ENCODE measurements around the gene PPARG. TPM values are rescaled to one million over a fixed set of nuclear protein-coding genes. Genes with fewer than 3 reads are reported as not detected.
"Not testable (repeated sequence)": the region's sequence is repeated elsewhere in the genome, so short reads cannot be mapped to it uniquely, and the experiment has no call there.

PPARG gene
- total and polyA plus RNA-seq, 2 donors: 18.6 to 62.9 TPM

GRCh38 chr3:12449889-12450682 lies 161.2 kb downstream of the PPARG start:
- 68% methylated on average over 8 of the region's 8 CpGs for WGBS
- no peak for DNase-seq (ENCODE audit: extremely low spot score)
- Histone ChIP-seq H3K4me1 (ENCODE audit: insufficient read depth) (no peaks in the 10 kb centered on the region), H3K4me3 (ENCODE audit: low read depth, low read length) (no peak overlapping the region), H3K27ac (ENCODE audit: low read depth) (no peak overlapping the region), H3K36me3 (ENCODE audit: insufficient read depth) (no peaks in the 10 kb centered on the region)

DNA sequence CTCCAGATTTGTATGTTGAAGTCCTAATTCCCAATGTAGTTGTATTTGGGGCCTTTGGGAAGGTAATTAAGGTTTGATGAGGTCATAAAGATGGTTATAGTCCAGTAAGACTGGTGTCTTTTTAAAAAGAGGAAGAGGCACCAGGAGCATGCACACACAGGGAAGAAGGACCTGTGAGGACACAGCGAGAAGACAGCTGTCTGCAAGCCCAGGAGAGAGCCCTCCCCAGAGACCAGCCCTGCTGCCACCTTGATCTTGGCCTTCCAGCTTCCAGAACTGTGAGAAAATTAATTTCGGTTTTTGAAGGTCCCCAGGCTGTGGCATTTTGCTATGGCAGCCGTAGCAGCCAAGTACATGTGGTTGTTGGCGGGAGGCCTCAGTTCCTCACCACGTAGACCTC lies 162.6 kb downstream of the PPARG start:
- no peak overlapping the region for H3K4me3 ChIP-seq (ENCODE audit: low read depth, low read length)

GRCh38 chr3:12451960-12452359 lies 163.1 kb downstream of the PPARG start:
- no peak overlapping the region for H3K27ac ChIP-seq (ENCODE audit: low read depth)
- DNase-seq (ENCODE audit: extremely low spot score): no peak
- H3K4me3 ChIP-seq (ENCODE audit: low read depth, low read length): no peak overlapping the region
- no peaks in the 10 kb centered on the region for H3K4me1 ChIP-seq (ENCODE audit: insufficient read depth)
- H3K36me3 ChIP-seq (ENCODE audit: insufficient read depth): no peaks in the 10 kb centered on the region
- WGBS: 86% methylated on average over 1 of the region's 1 CpG

More for the DNA sequence above, 162.6 kb downstream of the PPARG start:
- no peak for DNase-seq (ENCODE audit: extremely low spot score)
- Histone ChIP-seq H3K36me3 (ENCODE audit: insufficient read depth) (no peaks in the 10 kb centered on the region), H3K4me1 (ENCODE audit: insufficient read depth) (no peaks in the 10 kb centered on the region), H3K27ac (ENCODE audit: low read depth) (no peak overlapping the region)
- WGBS: 92% methylated on average over 5 of the region's 5 CpGs

GRCh38 chr3:12452361-12453330 lies 163.8 kb downstream of the PPARG start:
- no peak for DNase-seq (ENCODE audit: extremely low spot score)
- Histone ChIP-seq H3K27ac (ENCODE audit: low read depth) (no peak overlapping the region), H3K4me1 (ENCODE audit: insufficient read depth) (no peaks in the 10 kb centered on the region), H3K4me3 (ENCODE audit: low read depth, low read length) (no peak overlapping the region), H3K36me3 (ENCODE audit: insufficient read depth) (no peaks in the 10 kb centered on the region)
- WGBS: 90% methylated on average over 12 of the region's 12 CpGs

DNA sequence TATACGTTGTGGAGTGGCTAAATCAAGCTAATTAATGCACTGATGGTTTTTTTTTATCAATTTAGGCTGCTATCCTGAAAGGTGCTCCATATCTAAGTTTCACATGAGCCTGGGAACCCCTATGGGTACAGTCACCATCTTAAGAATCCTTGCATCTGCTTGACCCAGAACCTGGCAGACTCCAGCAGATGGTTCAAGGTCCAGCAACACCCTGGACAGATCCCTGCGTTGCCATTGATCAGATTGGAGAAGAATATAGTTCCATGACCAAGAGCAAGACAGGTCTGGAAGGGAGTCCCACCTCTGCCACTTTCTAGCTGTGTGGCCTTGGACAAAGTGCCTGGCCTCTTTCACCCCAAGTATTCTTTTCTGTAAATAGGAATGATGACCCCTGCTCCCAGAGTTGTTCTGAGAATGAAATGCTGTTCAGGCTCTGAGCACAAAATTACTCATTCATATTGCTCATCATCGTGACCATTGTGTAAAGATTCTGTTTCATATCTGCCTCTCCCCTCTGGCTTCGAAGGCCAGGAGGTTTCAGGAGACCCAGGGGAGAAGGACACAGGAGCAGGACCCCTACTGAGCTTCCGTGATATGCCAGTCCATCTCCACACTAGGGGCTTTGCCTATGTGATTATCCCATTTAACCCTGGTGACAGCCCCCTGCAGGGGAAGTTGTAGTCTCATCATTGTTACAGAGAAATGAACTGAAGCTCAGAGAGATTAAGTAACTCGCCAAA lies 165.4 kb downstream of the PPARG start:
- Histone ChIP-seq H3K36me3 (ENCODE audit: insufficient read depth) (no peaks in the 10 kb centered on the region), H3K4me3 (ENCODE audit: low read depth, low read length) (no peak overlapping the region), H3K27ac (ENCODE audit: low read depth) (no peak overlapping the region), H3K4me1 (ENCODE audit: insufficient read depth) (no peaks in the 10 kb centered on the region)
- 71% methylated on average over 6 of the region's 6 CpGs for WGBS
- DNase-seq (ENCODE audit: extremely low spot score): no peak

GRCh38 chr3:12454816-12455121 lies 165.9 kb downstream of the PPARG start:
- Histone ChIP-seq H3K27ac (ENCODE audit: low read depth) (no peak overlapping the region), H3K4me3 (ENCODE audit: low read depth, low read length) (no peak overlapping the region), H3K36me3 (ENCODE audit: insufficient read depth) (no peaks in the 10 kb centered on the region), H3K4me1 (ENCODE audit: insufficient read depth) (no peaks in the 10 kb centered on the region)
- WGBS: 83% methylated on average over 2 of the region's 2 CpGs
- no peak for DNase-seq (ENCODE audit: extremely low spot score)

- Histone ChIP-seq H3K27ac (ENCODE audit: low read depth) (no peak overlapping the region), H3K4me3 (ENCODE audit: low read depth, low read length) (no peak overlapping the region), H3K4me1 (ENCODE audit: insufficient read depth) (no peaks in the 10 kb centered on the region), H3K36me3 (ENCODE audit: insufficient read depth) (no peaks in the 10 kb centered on the region)
- DNase-seq (ENCODE audit: extremely low spot score): no peak
- WGBS: 89% methylated on average over 7 of the region's 7 CpGs
Measured at GRCh38 chr3:12455740-12456139, 166.9 kb downstream of the PPARG start.

DNA sequence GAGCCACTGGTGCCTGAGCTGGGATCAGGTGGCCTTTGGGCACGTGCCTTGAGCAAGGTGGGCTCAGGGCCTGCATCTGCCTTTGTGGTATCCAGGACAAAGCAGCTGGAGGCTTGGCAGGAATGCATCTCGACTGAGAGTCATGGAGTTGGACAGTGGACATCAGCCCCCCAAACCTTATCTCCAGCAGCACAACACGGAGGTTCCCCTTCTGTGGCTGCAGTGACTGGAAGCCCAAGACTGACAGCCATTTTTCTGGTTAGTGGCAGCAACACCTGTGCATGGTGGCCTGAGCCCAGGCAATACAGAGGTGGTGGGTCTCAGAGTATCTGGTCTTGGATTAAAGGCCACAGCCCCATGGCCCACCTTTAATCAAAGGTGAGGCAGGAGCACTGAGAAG lies 167.6 kb downstream of the PPARG start:
- H3K4me3 ChIP-seq (ENCODE audit: low read depth, low read length): no peak overlapping the region
- no peak overlapping the region for H3K27ac ChIP-seq (ENCODE audit: low read depth)
- 74% methylated on average over 3 of the region's 3 CpGs for WGBS
- no peak for DNase-seq (ENCODE audit: extremely low spot score)
- H3K4me1 ChIP-seq (ENCODE audit: insufficient read depth): no peaks in the 10 kb centered on the region
- H3K36me3 ChIP-seq (ENCODE audit: insufficient read depth): no peaks in the 10 kb centered on the region

- not testable (repeated sequence) for DNase-seq (ENCODE audit: extremely low spot score); H3K4me3 ChIP-seq (ENCODE audit: low read depth, low read length); H3K4me1 ChIP-seq (ENCODE audit: insufficient read depth); H3K27ac ChIP-seq (ENCODE audit: low read depth); H3K36me3 ChIP-seq (ENCODE audit: insufficient read depth)
- 78% methylated on average over 4 of the region's 4 CpGs for WGBS
Measured at GRCh38 chr3:12457380-12457779, 168.5 kb downstream of the PPARG start.

DNA sequence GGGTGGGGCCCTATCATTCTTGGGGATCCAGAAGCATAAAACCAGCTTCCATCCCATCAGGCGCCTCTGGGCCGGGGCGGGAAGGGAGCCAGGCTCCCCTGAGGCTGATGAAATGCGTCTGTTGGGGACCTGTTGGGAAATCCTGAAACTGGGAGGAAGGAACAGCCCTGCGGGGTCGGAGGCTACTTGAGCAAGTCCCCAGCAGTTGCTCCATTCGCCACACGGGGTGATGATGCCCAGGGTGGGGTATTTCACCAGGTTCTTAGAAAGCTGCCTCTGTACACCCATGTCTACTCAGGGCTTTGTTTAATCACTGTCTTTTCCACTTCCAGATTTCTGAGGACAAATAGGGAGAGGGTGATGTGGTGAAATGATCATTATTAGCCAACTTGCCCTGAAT lies 170.0 kb downstream of the PPARG start:
- 67% methylated on average over 8 of the region's 8 CpGs for WGBS
- Histone ChIP-seq H3K4me1 (ENCODE audit: insufficient read depth) (no peaks in the 10 kb centered on the region), H3K36me3 (ENCODE audit: insufficient read depth) (no peaks in the 10 kb centered on the region), H3K27ac (ENCODE audit: low read depth) (no peak overlapping the region), H3K4me3 (ENCODE audit: low read depth, low read length) (no peak overlapping the region)
- DNase-seq (ENCODE audit: extremely low spot score): no peak

DNA sequence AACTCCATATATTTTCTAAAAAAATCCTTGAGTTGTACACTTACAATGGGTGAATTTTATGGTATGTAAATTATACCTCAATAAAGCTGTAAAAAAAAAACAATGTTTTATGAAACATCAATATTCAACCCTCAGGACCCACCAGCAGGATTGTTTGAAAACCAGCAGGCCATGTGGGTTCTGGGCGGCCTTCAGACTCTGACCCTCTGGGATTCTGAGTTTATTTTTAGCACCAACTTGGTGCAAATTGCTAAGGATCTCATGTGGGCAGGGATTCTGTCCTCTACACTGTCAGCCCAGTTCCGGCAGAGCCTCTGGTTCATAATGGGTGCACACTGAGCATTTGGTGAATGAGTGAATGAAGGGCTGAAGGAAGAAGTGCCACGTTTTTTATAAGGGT lies 171.3 kb downstream of the PPARG start:
- H3K27ac ChIP-seq (ENCODE audit: low read depth): no peak overlapping the region
- no peak for DNase-seq (ENCODE audit: extremely low spot score)
- no peaks in the 10 kb centered on the region for H3K4me1 ChIP-seq (ENCODE audit: insufficient read depth)
- no peak overlapping the region for H3K4me3 ChIP-seq (ENCODE audit: low read depth, low read length)
- no peaks in the 10 kb centered on the region for H3K36me3 ChIP-seq (ENCODE audit: insufficient read depth)
- WGBS: 81% methylated on average over 3 of the region's 3 CpGs

DNA sequence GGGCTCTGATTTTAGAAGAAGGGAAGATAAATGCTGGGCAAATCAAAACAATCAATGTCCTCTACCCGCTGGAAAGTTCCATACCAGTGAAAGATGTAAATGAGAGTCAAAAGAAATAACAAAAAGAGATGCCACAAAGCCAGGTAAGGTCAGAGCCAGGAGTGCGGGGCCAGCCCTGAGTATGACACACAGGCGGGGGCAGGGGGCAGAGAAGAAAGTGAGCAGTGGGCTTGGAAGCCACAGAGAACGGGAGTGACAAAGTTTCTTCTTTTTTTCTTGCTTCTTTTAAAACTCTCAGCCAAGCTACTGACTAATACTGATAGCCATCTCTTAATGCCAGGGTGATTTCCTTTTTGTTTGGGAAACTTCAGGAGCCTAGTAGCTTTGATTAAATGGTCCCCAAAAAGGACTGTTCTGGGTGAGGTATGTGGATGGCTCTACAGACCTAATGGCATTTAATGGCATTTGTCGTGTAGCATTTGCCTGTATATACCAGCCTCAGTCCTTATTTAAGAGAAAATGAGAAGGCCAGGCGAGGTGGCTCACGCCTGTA lies 172.3 kb downstream of the PPARG start:
- WGBS: 82% methylated on average over 7 of the region's 7 CpGs
- Histone ChIP-seq H3K4me3 (ENCODE audit: low read depth, low read length) (no peak overlapping the region), H3K4me1 (ENCODE audit: insufficient read depth) (no peaks in the 10 kb centered on the region), H3K36me3 (ENCODE audit: insufficient read depth) (no peaks in the 10 kb centered on the region), H3K27ac (ENCODE audit: low read depth) (no peak overlapping the region)
- no peak for DNase-seq (ENCODE audit: extremely low spot score)

GRCh38 chr3:12462159-12462947 lies 173.5 kb downstream of the PPARG start:
- Histone ChIP-seq H3K36me3 (ENCODE audit: insufficient read depth) (no peaks in the 10 kb centered on the region), H3K27ac (ENCODE audit: low read depth) (no peak overlapping the region), H3K4me3 (ENCODE audit: low read depth, low read length) (no peak overlapping the region), H3K4me1 (ENCODE audit: insufficient read depth) (no peaks in the 10 kb centered on the region)
- 37% methylated on average over 9 of the region's 9 CpGs for WGBS
- no peak for DNase-seq (ENCODE audit: extremely low spot score)

All from urinary bladder (tissue), 4 donors.